Measurements from ENCODE around the gene UST.

Gene UST

DNA sequence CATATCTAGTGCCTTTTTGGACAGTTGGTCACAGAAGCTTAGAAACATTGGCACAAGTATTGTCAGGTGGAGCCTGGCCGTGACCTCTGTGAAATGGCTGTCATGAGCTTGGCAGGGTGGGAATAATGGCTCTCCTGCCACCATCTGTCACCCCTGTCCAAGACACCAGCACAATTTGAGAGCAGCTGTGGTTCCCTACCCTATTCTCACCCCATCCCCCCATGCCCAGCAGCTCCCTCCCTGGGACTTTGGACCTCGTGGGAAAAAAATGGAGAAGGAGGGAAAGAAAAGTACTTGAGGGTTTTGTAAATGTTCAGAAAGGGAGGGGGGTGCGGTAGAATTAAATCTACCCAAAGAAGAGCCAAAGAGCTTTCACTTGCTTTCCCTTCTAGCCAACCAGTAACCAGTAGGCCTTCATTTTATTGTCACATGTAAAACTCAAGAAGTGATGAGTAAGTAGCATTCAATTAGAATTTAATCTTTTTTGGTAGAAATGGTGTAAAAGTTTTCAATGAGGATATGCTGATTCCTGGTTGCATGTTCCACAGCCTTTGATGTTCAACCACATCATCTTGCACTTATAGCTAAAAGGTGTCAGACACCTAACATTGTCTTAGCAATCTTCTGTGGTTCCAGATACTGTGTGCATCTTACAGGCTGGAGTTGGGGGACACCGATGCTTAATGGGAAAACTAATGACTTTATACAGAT is 307.2 kb downstream of the UST start:
- no CpG with 5 or more reads among the region's 4 CpGs for WGBS, 2 donors (ENCODE audit: extremely low coverage in 2 of 2, insufficient read length in 2 of 2, insufficient replicate concordance in 1 of 2)
- no peak overlapping the region for H4K91ac ChIP-seq (ENCODE audit: low read depth, low read length, poor library complexity)
- no peak overlapping the region for H2AK5ac ChIP-seq (ENCODE audit: low read depth, low read length)
- no peak overlapping the region for H3K14ac ChIP-seq (ENCODE audit: low read length)
- no peak overlapping the region for H3K27ac ChIP-seq (replicated peaks; ENCODE audit: low read length)
- no peak overlapping the region for H2BK120ac ChIP-seq (ENCODE audit: low read depth, low read length)
- H3K4me3 ChIP-seq (ENCODE audit: low read length in 2 of 2) = no peak overlapping the region
- H3K4me1 ChIP-seq (ENCODE audit: control insufficient read depth in 2 of 2, insufficient read depth in 1 of 2, low read depth in 1 of 2, low read length in 2 of 2) = peaks cover under 1 to 3% of the 10 kb centered on the region in 2 donors
- no peak overlapping the region for H3K18ac ChIP-seq (ENCODE audit: low read length)
- no peak overlapping the region for H3K9ac ChIP-seq (ENCODE audit: low read depth, low read length, poor library complexity)
- no peak overlapping the region for H2AFZ ChIP-seq (ENCODE audit: low read length)
- H3K27me3 ChIP-seq (ENCODE audit: control insufficient read depth in 3 of 3, insufficient read depth in 3 of 3, low read depth in 1 of 3, low read length in 3 of 3) = no peaks in the 10 kb centered on the region
- H3K9me3 ChIP-seq (replicated peaks in 1 of 2; ENCODE audit: control insufficient read depth in 2 of 2, insufficient read depth in 1 of 2, low read depth in 1 of 2, low read length in 2 of 2) = no peaks in the 10 kb centered on the region
- no peaks in the 10 kb centered on the region for H3K36me3 ChIP-seq (replicated peaks in 1 of 2; ENCODE audit: control insufficient read depth in 2 of 2, insufficient read depth in 2 of 2, low read length in 2 of 2)
- H3K23ac ChIP-seq (ENCODE audit: low read depth, low read length, poor library complexity) = no peak overlapping the region
- no peak for DNase-seq (ENCODE audit: low spot score)
- no peak overlapping the region for H4K8ac ChIP-seq (ENCODE audit: low read depth, low read length)
- H3K4ac ChIP-seq (ENCODE audit: low read length) = no peak overlapping the region
- H2BK12ac ChIP-seq (ENCODE audit: low read length) = no peak overlapping the region
- H3K4me2 ChIP-seq (ENCODE audit: insufficient read depth, low read length, poor library complexity, severe bottlenecking) = no peak overlapping the region
- H3K79me1 ChIP-seq (ENCODE audit: low read depth, low read length) = no peaks in the 10 kb centered on the region
- no peak overlapping the region for H2BK15ac ChIP-seq (ENCODE audit: low read length)
- no peak overlapping the region for H2BK5ac ChIP-seq (ENCODE audit: low read length)

DNA sequence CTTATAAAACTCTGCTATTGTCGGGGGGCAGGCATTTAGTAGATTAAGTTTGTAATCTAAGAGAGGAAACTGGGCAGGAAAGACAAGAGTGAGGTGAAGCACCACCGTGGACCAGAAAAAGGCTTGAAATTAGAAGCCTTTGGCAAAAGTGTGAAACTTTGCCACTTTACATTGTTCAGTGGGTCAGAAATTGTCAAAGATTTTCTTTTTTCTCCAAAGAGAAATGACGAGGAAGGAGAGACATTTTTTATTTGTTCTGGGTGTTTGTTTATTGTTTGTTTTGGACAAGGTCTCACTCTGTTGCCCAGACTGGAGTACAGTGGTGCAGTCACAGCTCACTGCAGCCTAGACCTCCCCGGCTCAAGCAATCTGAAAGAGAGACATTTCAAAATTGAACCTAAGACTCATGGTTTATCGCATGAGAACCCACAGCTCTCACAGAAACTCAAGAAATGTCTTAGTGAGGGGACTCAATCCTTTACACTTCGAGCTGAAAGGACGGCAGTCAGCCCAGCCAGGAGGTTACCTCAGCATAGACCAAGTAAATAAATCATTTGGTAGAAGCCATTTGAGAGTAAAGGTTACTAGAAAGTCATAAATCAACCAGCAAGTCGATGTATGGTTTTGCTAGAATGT is 307.8 kb downstream of the UST start:
- Histone ChIP-seq H3K4me2 (ENCODE audit: insufficient read depth, low read length, poor library complexity, severe bottlenecking) (no peak overlapping the region), H3K4me3 (ENCODE audit: low read length in 2 of 2) (no peak overlapping the region), H3K14ac (ENCODE audit: low read length) (no peak overlapping the region), H3K4me1 (ENCODE audit: control insufficient read depth in 2 of 2, insufficient read depth in 1 of 2, low read depth in 1 of 2, low read length in 2 of 2) (peaks cover 5% of the 10 kb centered on the region in 2 donors), H2BK120ac (ENCODE audit: low read depth, low read length) (no peak overlapping the region), H2BK5ac (ENCODE audit: low read length) (no peak overlapping the region), H2AFZ (ENCODE audit: low read length) (no peak overlapping the region), H3K36me3 (replicated peaks in 1 of 2; ENCODE audit: control insufficient read depth in 2 of 2, insufficient read depth in 2 of 2, low read length in 2 of 2) (no peaks in the 10 kb centered on the region), H2AK5ac (ENCODE audit: low read depth, low read length) (no peak overlapping the region), H3K4ac (ENCODE audit: low read length) (no peak overlapping the region), H2BK12ac (ENCODE audit: low read length) (no peak overlapping the region), H3K18ac (ENCODE audit: low read length) (no peak overlapping the region), H3K9ac (ENCODE audit: low read depth, low read length, poor library complexity) (no peak overlapping the region), H2BK15ac (ENCODE audit: low read length) (no peak overlapping the region), H3K27ac (replicated peaks; ENCODE audit: low read length) (no peak overlapping the region), H3K27me3 (ENCODE audit: control insufficient read depth in 3 of 3, insufficient read depth in 3 of 3, low read depth in 1 of 3, low read length in 3 of 3) (no peaks in the 10 kb centered on the region), H4K91ac (ENCODE audit: low read depth, low read length, poor library complexity) (no peak overlapping the region), H3K9me3 (replicated peaks in 1 of 2; ENCODE audit: control insufficient read depth in 2 of 2, insufficient read depth in 1 of 2, low read depth in 1 of 2, low read length in 2 of 2) (no peaks in the 10 kb centered on the region), H3K79me1 (ENCODE audit: low read depth, low read length) (no peaks in the 10 kb centered on the region), H4K8ac (ENCODE audit: low read depth, low read length) (no peak overlapping the region), H3K23ac (ENCODE audit: low read depth, low read length, poor library complexity) (no peak overlapping the region)
- no peak for DNase-seq (ENCODE audit: low spot score)
- WGBS, 2 donors (ENCODE audit: extremely low coverage in 2 of 2, insufficient read length in 2 of 2, insufficient replicate concordance in 1 of 2) = no CpG with 5 or more reads among the region's 8 CpGs

DNA sequence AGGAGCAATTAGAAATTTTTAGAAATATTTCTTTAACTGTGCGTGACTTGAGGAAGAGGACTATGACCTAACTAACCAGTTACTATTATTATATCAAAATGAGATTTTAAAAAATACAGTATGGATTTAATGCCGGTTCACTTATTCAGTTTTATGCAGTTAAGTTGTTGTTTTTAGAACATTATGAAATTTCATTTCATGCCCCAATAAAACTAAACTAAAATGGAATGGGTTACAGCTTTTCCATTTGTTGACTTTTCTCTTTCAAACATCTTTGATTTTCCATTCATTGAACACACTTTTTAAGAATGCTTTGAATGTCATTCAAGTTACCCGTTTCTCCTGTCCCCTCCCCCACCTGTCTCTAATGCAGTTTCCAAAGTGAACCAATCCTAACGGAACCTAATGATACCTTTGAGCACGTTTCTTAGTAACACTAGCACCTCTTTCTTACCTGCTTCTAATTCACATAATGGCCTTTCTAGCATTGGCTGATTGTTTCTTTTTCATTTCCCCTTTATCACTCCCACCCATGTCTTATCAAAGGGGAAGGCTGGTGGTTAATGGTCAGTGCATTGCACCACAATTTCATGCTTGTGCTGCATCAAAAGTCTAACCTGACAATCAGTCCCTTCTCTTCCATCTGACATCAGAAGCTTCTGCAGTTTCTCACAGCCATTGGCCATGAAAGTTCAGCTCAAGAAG is 308.5 kb downstream of the UST start:
- Histone ChIP-seq H3K27ac (replicated peaks; ENCODE audit: low read length) (no peak overlapping the region), H3K14ac (ENCODE audit: low read length) (no peak overlapping the region), H3K4me3 (ENCODE audit: low read length in 2 of 2) (no peak overlapping the region), H3K23ac (ENCODE audit: low read depth, low read length, poor library complexity) (no peak overlapping the region), H2BK120ac (ENCODE audit: low read depth, low read length) (no peak overlapping the region), H2BK15ac (ENCODE audit: low read length) (no peak overlapping the region), H2AK5ac (ENCODE audit: low read depth, low read length) (no peak overlapping the region), H3K4me2 (ENCODE audit: insufficient read depth, low read length, poor library complexity, severe bottlenecking) (no peak overlapping the region), H3K4me1 (ENCODE audit: control insufficient read depth in 2 of 2, insufficient read depth in 1 of 2, low read depth in 1 of 2, low read length in 2 of 2) (peaks cover 5 to 7% of the 10 kb centered on the region in 2 donors), H3K4ac (ENCODE audit: low read length) (no peak overlapping the region), H4K8ac (ENCODE audit: low read depth, low read length) (no peak overlapping the region), H3K27me3 (ENCODE audit: control insufficient read depth in 3 of 3, insufficient read depth in 3 of 3, low read depth in 1 of 3, low read length in 3 of 3) (no peaks in the 10 kb centered on the region), H3K9ac (ENCODE audit: low read depth, low read length, poor library complexity) (no peak overlapping the region), H2AFZ (ENCODE audit: low read length) (no peak overlapping the region), H2BK5ac (ENCODE audit: low read length) (no peak overlapping the region), H2BK12ac (ENCODE audit: low read length) (no peak overlapping the region), H3K9me3 (replicated peaks in 1 of 2; ENCODE audit: control insufficient read depth in 2 of 2, insufficient read depth in 1 of 2, low read depth in 1 of 2, low read length in 2 of 2) (no peaks in the 10 kb centered on the region), H3K18ac (ENCODE audit: low read length) (no peak overlapping the region), H4K91ac (ENCODE audit: low read depth, low read length, poor library complexity) (no peak overlapping the region), H3K79me1 (ENCODE audit: low read depth, low read length) (no peaks in the 10 kb centered on the region), H3K36me3 (replicated peaks in 1 of 2; ENCODE audit: control insufficient read depth in 2 of 2, insufficient read depth in 2 of 2, low read length in 2 of 2) (no peaks in the 10 kb centered on the region)
- DNase-seq (ENCODE audit: low spot score) = no peak
- no CpG with 5 or more reads among the region's 5 CpGs for WGBS, 2 donors (ENCODE audit: extremely low coverage in 2 of 2, insufficient read length in 2 of 2, insufficient replicate concordance in 1 of 2)

DNA sequence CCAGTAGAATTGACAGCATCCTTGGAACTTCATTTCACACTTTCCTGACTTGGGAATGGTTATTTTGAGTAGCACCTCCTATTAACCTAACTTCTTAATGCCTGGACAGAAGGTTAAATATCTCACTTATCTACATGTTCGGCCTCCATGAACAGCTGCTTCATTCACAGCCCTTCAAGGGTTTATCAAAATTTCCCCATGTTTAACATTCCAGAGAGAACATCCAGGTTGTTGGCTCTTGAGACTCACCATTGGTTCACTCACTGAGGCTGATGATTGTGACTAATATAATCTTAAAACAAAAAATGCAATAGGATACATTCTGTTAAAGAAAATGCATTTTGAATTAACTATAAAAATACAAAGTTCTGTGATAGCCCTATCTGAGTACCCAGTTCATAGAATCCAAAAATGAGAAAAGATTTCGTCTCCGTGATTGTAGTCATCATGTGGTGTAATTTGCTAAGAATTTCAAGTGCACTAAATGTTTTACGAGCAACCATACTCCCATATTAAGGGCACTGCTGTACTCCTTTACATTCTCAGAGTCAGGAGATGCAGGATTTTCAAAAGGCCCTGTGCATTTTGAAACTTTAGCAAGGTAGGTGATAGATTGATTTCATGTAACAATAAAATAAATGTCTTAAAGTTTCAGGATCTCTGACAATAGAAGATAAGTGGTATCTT is 310.1 kb downstream of the UST start:
- no peak overlapping the region for H2BK120ac ChIP-seq (ENCODE audit: low read depth, low read length)
- DNase-seq (ENCODE audit: low spot score) = no peak
- H3K9ac ChIP-seq (ENCODE audit: low read depth, low read length, poor library complexity) = no peak overlapping the region
- no peak overlapping the region for H4K8ac ChIP-seq (ENCODE audit: low read depth, low read length)
- H2AFZ ChIP-seq (ENCODE audit: low read length) = no peak overlapping the region
- no peak overlapping the region for H2AK5ac ChIP-seq (ENCODE audit: low read depth, low read length)
- no peak overlapping the region for H3K23ac ChIP-seq (ENCODE audit: low read depth, low read length, poor library complexity)
- no peak overlapping the region for H3K18ac ChIP-seq (ENCODE audit: low read length)
- no peak overlapping the region for H3K14ac ChIP-seq (ENCODE audit: low read length)
- H3K9me3 ChIP-seq (replicated peaks in 1 of 2; ENCODE audit: control insufficient read depth in 2 of 2, insufficient read depth in 1 of 2, low read depth in 1 of 2, low read length in 2 of 2) = no peaks in the 10 kb centered on the region
- H3K36me3 ChIP-seq (replicated peaks in 1 of 2; ENCODE audit: control insufficient read depth in 2 of 2, insufficient read depth in 2 of 2, low read length in 2 of 2) = no peaks in the 10 kb centered on the region
- H2BK5ac ChIP-seq (ENCODE audit: low read length) = no peak overlapping the region
- H3K4me1 ChIP-seq (ENCODE audit: control insufficient read depth in 2 of 2, insufficient read depth in 1 of 2, low read depth in 1 of 2, low read length in 2 of 2) = peaks cover 2 to 7% of the 10 kb centered on the region in 2 donors
- H2BK12ac ChIP-seq (ENCODE audit: low read length) = no peak overlapping the region
- H2BK15ac ChIP-seq (ENCODE audit: low read length) = no peak overlapping the region
- no peak overlapping the region for H3K4me3 ChIP-seq (ENCODE audit: low read length in 2 of 2)
- WGBS, 2 donors (ENCODE audit: extremely low coverage in 2 of 2, insufficient read length in 2 of 2, insufficient replicate concordance in 1 of 2) = no CpG with 5 or more reads among the region's 4 CpGs
- H3K27ac ChIP-seq (replicated peaks; ENCODE audit: low read length) = no peak overlapping the region
- H4K91ac ChIP-seq (ENCODE audit: low read depth, low read length, poor library complexity) = no peak overlapping the region
- H3K4me2 ChIP-seq (ENCODE audit: insufficient read depth, low read length, poor library complexity, severe bottlenecking) = no peak overlapping the region
- H3K79me1 ChIP-seq (ENCODE audit: low read depth, low read length) = no peaks in the 10 kb centered on the region
- no peaks in the 10 kb centered on the region for H3K27me3 ChIP-seq (ENCODE audit: control insufficient read depth in 3 of 3, insufficient read depth in 3 of 3, low read depth in 1 of 3, low read length in 3 of 3)
- no peak overlapping the region for H3K4ac ChIP-seq (ENCODE audit: low read length)
